NB4 (cell line): ENCODE results near the gene AFTPH.

Experiments
- DNase-seq: peaks from one replicate; pipeline ENCODE4 v3.0.0; 2010; ENCODE audit warnings: low read depth
- H3K4me3 ChIP-seq: one replicate; pipeline ENCODE4 v1.5.1; 2011; ENCODE audit warnings: mild to moderate bottlenecking, low read depth, low read length, moderate library complexity
- MAX ChIP-seq: IDR thresholded peaks from 2 replicates; pipeline ENCODE4 v1.6.1; 2011; ENCODE audit warnings: low read depth, low read length
- MYC ChIP-seq: IDR thresholded peaks from 2 replicates; pipeline ENCODE4 v1.6.1; 2011; ENCODE audit warnings: low read depth, low read length
- POLR2A ChIP-seq: IDR thresholded peaks from 2 replicates; pipeline ENCODE4 v1.6.1; 2011; ENCODE audit warnings: mild to moderate bottlenecking; ENCODE audit not compliant: insufficient read length; ENCODE audit errors: extremely low read depth
- TF ChIP-seq, protein P1 (sequence below): IDR thresholded peaks from one replicate; pipeline ENCODE4 v1.5.1; 2012; ENCODE audit warnings: low read depth, low read length

Gene AFTPH

DNA sequence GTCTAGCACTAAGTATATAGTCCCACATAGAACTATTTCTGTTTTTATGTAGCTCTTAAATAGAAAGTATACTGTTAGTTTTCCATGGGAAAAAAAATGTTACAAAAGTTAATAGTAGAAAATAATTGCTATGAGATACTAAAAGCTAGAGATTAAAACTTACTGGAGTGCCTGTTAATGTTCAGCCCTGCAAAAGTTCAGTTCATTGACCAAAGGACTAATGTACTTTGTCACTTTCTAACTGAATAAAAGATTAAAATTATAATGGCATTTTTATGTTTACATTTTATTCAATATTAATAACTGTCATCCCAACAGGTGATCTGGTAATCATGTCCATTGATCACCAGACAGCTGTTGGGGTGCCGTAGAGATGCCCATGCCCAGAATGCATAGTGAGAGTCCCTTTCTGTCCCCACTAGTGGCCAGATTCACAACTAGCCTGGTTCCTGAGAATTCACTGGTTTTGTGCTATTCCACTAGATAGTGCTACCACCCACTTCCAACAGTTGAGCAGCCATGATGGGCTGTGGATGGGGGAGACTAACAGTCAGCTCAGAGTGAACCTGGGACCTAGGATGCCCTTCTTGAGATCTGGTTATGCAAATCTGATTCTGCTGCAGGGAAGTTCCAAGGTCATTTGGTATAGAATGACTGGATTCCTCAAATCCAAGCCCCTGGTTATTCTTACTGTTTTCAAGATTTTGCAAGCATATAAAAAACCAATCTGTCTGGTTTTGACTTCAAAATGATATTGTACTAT lies 57.8 kb downstream of the AFTPH start:
- no peak for DNase-seq
- H3K4me3 ChIP-seq, result no peak overlapping the region
- TF ChIP-seq MAX, result no peak
- TF ChIP-seq MYC, result no peak
- no peak for TF ChIP-seq POLR2A
- TF ChIP-seq, protein P1, sequence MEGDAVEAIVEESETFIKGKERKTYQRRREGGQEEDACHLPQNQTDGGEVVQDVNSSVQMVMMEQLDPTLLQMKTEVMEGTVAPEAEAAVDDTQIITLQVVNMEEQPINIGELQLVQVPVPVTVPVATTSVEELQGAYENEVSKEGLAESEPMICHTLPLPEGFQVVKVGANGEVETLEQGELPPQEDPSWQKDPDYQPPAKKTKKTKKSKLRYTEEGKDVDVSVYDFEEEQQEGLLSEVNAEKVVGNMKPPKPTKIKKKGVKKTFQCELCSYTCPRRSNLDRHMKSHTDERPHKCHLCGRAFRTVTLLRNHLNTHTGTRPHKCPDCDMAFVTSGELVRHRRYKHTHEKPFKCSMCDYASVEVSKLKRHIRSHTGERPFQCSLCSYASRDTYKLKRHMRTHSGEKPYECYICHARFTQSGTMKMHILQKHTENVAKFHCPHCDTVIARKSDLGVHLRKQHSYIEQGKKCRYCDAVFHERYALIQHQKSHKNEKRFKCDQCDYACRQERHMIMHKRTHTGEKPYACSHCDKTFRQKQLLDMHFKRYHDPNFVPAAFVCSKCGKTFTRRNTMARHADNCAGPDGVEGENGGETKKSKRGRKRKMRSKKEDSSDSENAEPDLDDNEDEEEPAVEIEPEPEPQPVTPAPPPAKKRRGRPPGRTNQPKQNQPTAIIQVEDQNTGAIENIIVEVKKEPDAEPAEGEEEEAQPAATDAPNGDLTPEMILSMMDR, result no peak

GRCh38 chr2:64582774-64583340 lies 58.7 kb downstream of the AFTPH start:
- TF ChIP-seq POLR2A (no peak), MYC (no peak), MAX (no peak)
- TF ChIP-seq, protein P1, result no peak
- DNase-seq, result no peak
- H3K4me3 ChIP-seq, result no peak overlapping the region

GRCh38 chr2:64586054-64586453 lies 61.9 kb downstream of the AFTPH start:
- TF ChIP-seq MYC (no peak), POLR2A (no peak), MAX (no peak)
- TF ChIP-seq, protein P1, result no peak
- no peak overlapping the region for H3K4me3 ChIP-seq
- no peak for DNase-seq

DNA sequence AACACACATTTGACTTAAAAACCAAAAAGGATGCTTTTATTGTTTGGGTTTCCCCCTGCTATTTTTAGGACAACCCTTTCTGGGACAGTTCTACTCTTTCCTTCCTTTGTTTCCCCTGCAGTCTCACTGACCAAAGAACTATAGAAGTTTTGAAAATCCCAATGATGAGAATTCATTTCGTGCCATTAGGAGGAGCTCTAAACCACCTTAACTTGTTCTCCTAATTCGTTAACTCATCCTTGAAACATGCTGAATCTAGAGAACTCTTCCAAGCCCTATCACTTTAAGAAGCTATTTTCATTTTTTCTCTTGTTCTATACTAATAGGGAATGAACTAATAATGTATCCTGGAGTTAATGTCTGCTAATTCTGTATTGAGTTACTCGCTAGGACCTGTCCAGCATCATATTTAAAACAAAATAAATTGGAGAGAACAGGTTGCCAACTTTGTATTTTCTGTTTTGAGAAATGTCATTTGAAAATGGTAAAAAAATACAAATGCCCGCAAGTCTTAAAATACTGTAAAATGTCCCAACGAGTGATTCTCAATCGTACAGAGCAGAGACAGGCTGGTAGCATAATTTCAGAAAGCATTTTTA lies 62.9 kb downstream of the AFTPH start:
- TF ChIP-seq, protein P1, result peak; percentile 51
- TF ChIP-seq POLR2A, result no peak
- peak; percentile 68 for DNase-seq
- no peak overlapping the region for H3K4me3 ChIP-seq

GRCh38 chr2:64587561-64587960 lies 63.4 kb downstream of the AFTPH start:
- no peak for DNase-seq
- no peak overlapping the region for H3K4me3 ChIP-seq
- TF ChIP-seq POLR2A, result no peak
- TF ChIP-seq MYC, result no peak
- TF ChIP-seq MAX, result no peak
- TF ChIP-seq, protein P1, result no peak
